GM18519 (cell line): ENCODE measurements around the gene DUSP1.
"Not testable (repeated sequence)": the region's sequence is repeated elsewhere in the genome, so short reads cannot be mapped to it uniquely, and the experiment has no call there.

Experiments used
- ATAC-seq: cut with Tn5 transposase; IDR thresholded peaks from one replicate; pipeline ENCODE4 v1.9.1; 2021; ENCODE audit warnings: mild to moderate bottlenecking, moderate library complexity; ENCODE audit not compliant: unreplicated experiment, low FRiP score

DUSP1 gene

GRCh38 chr5:172798422-172799215 is 27.6 kb upstream of the DUSP1 start:
- no peak for ATAC-seq

GRCh38 chr5:172797771-172798191 is 26.8 kb upstream of the DUSP1 start:
- no peak for ATAC-seq

GRCh38 chr5:172796306-172796705 is 25.3 kb upstream of the DUSP1 start:
- no peak for ATAC-seq

- no peak for ATAC-seq
These were observed 24.5 kb upstream of the DUSP1 start for GRCh38 chr5:172795318-172795977.

- ATAC-seq, result no peak
These were observed 22.8 kb upstream of the DUSP1 start for GRCh38 chr5:172793577-172794488.

GRCh38 chr5:172792701-172793570 is 21.9 kb upstream of the DUSP1 start:
- ATAC-seq, result no peak

GRCh38 chr5:172791726-172792445 is 20.9 kb upstream of the DUSP1 start:
- ATAC-seq, result no peak

- ATAC-seq, result no peak
These were observed 20.3 kb upstream of the DUSP1 start for GRCh38 chr5:172791286-172791685.

- ATAC-seq, result no peak
These were observed 19.5 kb upstream of the DUSP1 start for GRCh38 chr5:172790496-172790889.

- ATAC-seq, result no peak
These were observed 18.9 kb upstream of the DUSP1 start for GRCh38 chr5:172789687-172790495.

- ATAC-seq, result no peak
These were observed 18.0 kb upstream of the DUSP1 start for GRCh38 chr5:172788771-172789686.

- ATAC-seq, result not testable (repeated sequence)
These were observed 16.5 kb upstream of the DUSP1 start for GRCh38 chr5:172787538-172787937.

- ATAC-seq, result no peak
These were observed 15.9 kb upstream of the DUSP1 start for GRCh38 chr5:172786736-172787462.

GRCh38 chr5:172785429-172786088 is 14.6 kb upstream of the DUSP1 start:
- ATAC-seq, result no peak

GRCh38 chr5:172784162-172784561 is 13.2 kb upstream of the DUSP1 start:
- not testable (repeated sequence) for ATAC-seq

- not testable (repeated sequence) for ATAC-seq
These were observed 12.3 kb upstream of the DUSP1 start for GRCh38 chr5:172783319-172783718.
